Measurements from ENCODE around the gene WDR62.

Gene WDR62

GRCh38 chr19:36051637-36052036 is 3.1 kb upstream of the WDR62 start:
- H3K4me2 ChIP-seq (ENCODE audit: low read depth, low read length, poor library complexity, severe bottlenecking) = no peak overlapping the region
- H3K9me2 ChIP-seq (replicated peaks; ENCODE audit: low read depth, low read length) = no peaks in the 10 kb centered on the region
- no peaks in the 10 kb centered on the region for H3K27me3 ChIP-seq (ENCODE audit: insufficient read depth, low read length, poor library complexity, severe bottlenecking)
- H3K4me1 ChIP-seq (ENCODE audit: insufficient read depth, low read length, poor library complexity, severe bottlenecking) = peaks cover 24% of the 10 kb centered on the region
- no peak for TF ChIP-seq EZH2phosphoT487 (IDR thresholded peaks at IDR 0.05; ENCODE audit: borderline replicate concordance)
- TF ChIP-seq, protein P1, sequence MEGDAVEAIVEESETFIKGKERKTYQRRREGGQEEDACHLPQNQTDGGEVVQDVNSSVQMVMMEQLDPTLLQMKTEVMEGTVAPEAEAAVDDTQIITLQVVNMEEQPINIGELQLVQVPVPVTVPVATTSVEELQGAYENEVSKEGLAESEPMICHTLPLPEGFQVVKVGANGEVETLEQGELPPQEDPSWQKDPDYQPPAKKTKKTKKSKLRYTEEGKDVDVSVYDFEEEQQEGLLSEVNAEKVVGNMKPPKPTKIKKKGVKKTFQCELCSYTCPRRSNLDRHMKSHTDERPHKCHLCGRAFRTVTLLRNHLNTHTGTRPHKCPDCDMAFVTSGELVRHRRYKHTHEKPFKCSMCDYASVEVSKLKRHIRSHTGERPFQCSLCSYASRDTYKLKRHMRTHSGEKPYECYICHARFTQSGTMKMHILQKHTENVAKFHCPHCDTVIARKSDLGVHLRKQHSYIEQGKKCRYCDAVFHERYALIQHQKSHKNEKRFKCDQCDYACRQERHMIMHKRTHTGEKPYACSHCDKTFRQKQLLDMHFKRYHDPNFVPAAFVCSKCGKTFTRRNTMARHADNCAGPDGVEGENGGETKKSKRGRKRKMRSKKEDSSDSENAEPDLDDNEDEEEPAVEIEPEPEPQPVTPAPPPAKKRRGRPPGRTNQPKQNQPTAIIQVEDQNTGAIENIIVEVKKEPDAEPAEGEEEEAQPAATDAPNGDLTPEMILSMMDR (conservative IDR thresholded peaks at IDR 0.05; ENCODE audit: low read length) = no peak
- no peaks in the 10 kb centered on the region; the same call in 1 of the 2 replicates for H3F3A ChIP-seq (ENCODE audit: low read depth)
- H3K4me3 ChIP-seq (ENCODE audit: low read length, poor library complexity, severe bottlenecking) = no peak overlapping the region
- H3K36me3 ChIP-seq (ENCODE audit: insufficient read depth, low read length) = no peaks in the 10 kb centered on the region
- no peak overlapping the region for H3K9ac ChIP-seq (ENCODE audit: low read depth, low read length, poor library complexity, severe bottlenecking)
- peaks cover 24% of the 10 kb centered on the region for H3K79me2 ChIP-seq (ENCODE audit: insufficient read depth, low read length)
- peaks cover 15% of the 10 kb centered on the region for H4K20me1 ChIP-seq (ENCODE audit: insufficient read depth, low read length, poor library complexity, severe bottlenecking)
- H2AFZ ChIP-seq (ENCODE audit: low read length) = no peak overlapping the region
- H3K9me3 ChIP-seq (ENCODE audit: insufficient read depth, low read depth, low read length) = no peaks in the 10 kb centered on the region

DNA sequence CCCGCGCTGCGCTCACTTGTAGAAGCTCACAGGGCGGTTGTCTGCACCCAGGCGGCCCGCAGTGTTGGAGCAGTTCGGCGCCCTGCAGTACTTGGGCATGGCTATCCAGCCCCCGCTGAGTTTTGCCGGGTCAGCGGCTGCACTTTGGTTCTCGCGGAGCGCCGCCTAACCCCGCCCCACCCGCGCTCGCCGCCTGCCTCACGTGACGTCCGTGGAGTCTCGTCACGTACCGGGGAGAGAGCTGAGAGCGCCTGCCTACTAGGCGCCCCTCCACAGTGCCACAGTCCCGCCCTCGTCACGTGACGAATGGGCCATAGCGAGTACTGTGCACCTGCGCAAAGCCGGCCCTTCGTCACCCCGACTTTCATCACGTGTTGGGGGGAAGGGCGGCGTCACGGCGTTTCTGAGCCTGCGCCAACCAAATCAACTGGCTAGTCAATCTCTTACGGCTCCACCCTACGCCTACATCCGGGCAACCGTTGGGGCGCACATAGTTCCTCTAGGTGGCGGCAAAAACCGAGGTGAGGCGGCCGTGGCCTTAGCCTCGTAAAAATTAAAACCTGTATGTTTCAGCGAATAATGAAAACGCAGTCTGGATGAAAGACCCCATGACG is 471 bp upstream of the WDR62 start, which contains the start of gene THAP8:
Gene THAP8 (minus strand): TSS at position 167 of the 614 bp plus-strand sequence. CDS start 68 bp downstream, at position 99.
- Histone ChIP-seq H3K4me1 (ENCODE audit: insufficient read depth, low read length, poor library complexity, severe bottlenecking) (peaks cover 45% of the 10 kb centered on the region), H3F3A (ENCODE audit: low read depth) (no peaks in the 10 kb centered on the region; the same call in 1 of the 2 replicates)

DNA sequence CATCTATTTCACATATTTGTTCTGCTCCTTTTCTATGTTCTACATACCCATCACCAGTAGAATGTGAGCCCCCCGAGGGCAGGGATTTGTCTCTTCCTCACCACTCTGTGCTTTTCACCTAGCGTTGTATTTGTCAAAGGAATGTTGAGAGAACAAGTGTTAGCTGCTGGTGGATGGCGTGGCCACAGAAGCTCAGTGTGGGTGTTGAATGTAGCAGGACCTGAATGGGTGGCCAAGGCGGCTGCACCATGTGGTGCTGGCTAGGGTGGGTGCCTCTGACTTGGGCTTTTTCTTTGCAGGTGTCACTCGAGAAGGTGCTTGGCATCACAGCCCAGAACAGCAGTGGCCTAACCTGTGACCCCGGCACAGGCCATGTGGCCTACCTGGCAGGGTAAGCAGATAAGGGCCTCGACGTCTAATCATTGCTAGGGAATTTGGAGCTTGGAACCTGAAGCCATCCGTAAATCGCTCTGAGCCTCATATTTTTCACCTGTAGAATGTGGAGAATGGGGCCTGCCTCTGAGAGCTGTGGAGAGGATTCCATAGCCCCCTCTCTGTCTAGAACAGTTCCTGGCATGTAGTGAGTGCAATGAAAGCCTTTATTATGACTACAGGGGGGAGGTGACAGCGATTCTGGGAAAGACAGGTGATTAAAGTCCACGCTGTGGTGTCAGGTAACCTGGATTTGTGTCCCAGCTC is 3.9 kb downstream of the WDR62 start:
- Histone ChIP-seq H2AFZ (ENCODE audit: low read length) (no peak overlapping the region), H3K9ac (ENCODE audit: low read depth, low read length, poor library complexity, severe bottlenecking) (peak overlapping the region; percentile 19), H3F3A (ENCODE audit: low read depth) (no peaks in the 10 kb centered on the region; the same call in 1 of the 2 replicates), H3K9me2 (replicated peaks; ENCODE audit: low read depth, low read length) (no peaks in the 10 kb centered on the region), H4K20me1 (ENCODE audit: insufficient read depth, low read length, poor library complexity, severe bottlenecking) (peaks cover 46% of the 10 kb centered on the region), H3K36me3 (ENCODE audit: insufficient read depth, low read length) (peaks cover 45% of the 10 kb centered on the region; the same call in 1 of the 2 replicates), H3K9me3 (ENCODE audit: insufficient read depth, low read depth, low read length) (no peaks in the 10 kb centered on the region), H3K4me2 (ENCODE audit: low read depth, low read length, poor library complexity, severe bottlenecking) (peak overlapping the region; percentile 39), H3K4me3 (ENCODE audit: low read length, poor library complexity, severe bottlenecking) (peak overlapping the region; percentile 16), H3K79me2 (ENCODE audit: insufficient read depth, low read length) (peaks cover 66% of the 10 kb centered on the region), H3K27me3 (ENCODE audit: insufficient read depth, low read length, poor library complexity, severe bottlenecking) (no peaks in the 10 kb centered on the region), H3K4me1 (ENCODE audit: insufficient read depth, low read length, poor library complexity, severe bottlenecking) (peaks cover 35% of the 10 kb centered on the region)
- TF ChIP-seq EZH2phosphoT487 (IDR thresholded peaks at IDR 0.05; ENCODE audit: borderline replicate concordance) = no peak
- TF ChIP-seq, protein P1 (conservative IDR thresholded peaks at IDR 0.05; ENCODE audit: low read length) = no peak

More for the DNA sequence above, 471 bp upstream of the WDR62 start, which contains the start of gene THAP8:
- H3K9me2 ChIP-seq (replicated peaks; ENCODE audit: low read depth, low read length) = no peaks in the 10 kb centered on the region
- H3K36me3 ChIP-seq (ENCODE audit: insufficient read depth, low read length) = peaks cover 9% of the 10 kb centered on the region; the same call in 1 of the 2 replicates
- no peaks in the 10 kb centered on the region for H3K9me3 ChIP-seq (ENCODE audit: insufficient read depth, low read depth, low read length)
- H3K9ac ChIP-seq (ENCODE audit: low read depth, low read length, poor library complexity, severe bottlenecking) = peak within 1 kb of the TSS; percentile 91
- peaks cover 37% of the 10 kb centered on the region for H4K20me1 ChIP-seq (ENCODE audit: insufficient read depth, low read length, poor library complexity, severe bottlenecking)
- no peak for TF ChIP-seq EZH2phosphoT487 (IDR thresholded peaks at IDR 0.05; ENCODE audit: borderline replicate concordance)
- TF ChIP-seq, protein P1 (conservative IDR thresholded peaks at IDR 0.05; ENCODE audit: low read length) = peak; percentile 49
- H3K27me3 ChIP-seq (ENCODE audit: insufficient read depth, low read length, poor library complexity, severe bottlenecking) = no peaks in the 10 kb centered on the region
- peak within 1 kb of the TSS; percentile 90 for H2AFZ ChIP-seq (ENCODE audit: low read length)
- H3K79me2 ChIP-seq (ENCODE audit: insufficient read depth, low read length) = peaks cover 50% of the 10 kb centered on the region
- H3K4me3 ChIP-seq (ENCODE audit: low read length, poor library complexity, severe bottlenecking) = peak within 1 kb of the TSS; percentile 99
- peak within 1 kb of the TSS; percentile 95 for H3K4me2 ChIP-seq (ENCODE audit: low read depth, low read length, poor library complexity, severe bottlenecking)
